ENCODE data around the gene HMCN1.
"Not testable (repeated sequence)": the region's sequence is repeated elsewhere in the genome, so short reads cannot be mapped to it uniquely, and the experiment has no call there.

HMCN1 gene

GRCh38 chr1:185741551-185741950, 7.4 kb downstream of the HMCN1 start:
- no peak for DNase-seq (ENCODE audit: low spot score)

GRCh38 chr1:185742403-185742802, 8.2 kb downstream of the HMCN1 start:
- DNase-seq (ENCODE audit: low spot score), result no peak

GRCh38 chr1:185745165-185745564, 11.0 kb downstream of the HMCN1 start:
- no peak for DNase-seq (ENCODE audit: low spot score)

- no peak for DNase-seq (ENCODE audit: low spot score)
Observed at GRCh38 chr1:185759061-185759460, 24.9 kb downstream of the HMCN1 start.

GRCh38 chr1:185761841-185762240, 27.6 kb downstream of the HMCN1 start:
- no peak for DNase-seq (ENCODE audit: low spot score)

- no peak for DNase-seq (ENCODE audit: low spot score)
Observed at GRCh38 chr1:185767508-185768120, 33.4 kb downstream of the HMCN1 start.

- no peak for DNase-seq (ENCODE audit: low spot score)
Observed at GRCh38 chr1:185768371-185768770, 34.2 kb downstream of the HMCN1 start.

- DNase-seq (ENCODE audit: low spot score), result no peak
Observed at GRCh38 chr1:185769136-185769535, 34.9 kb downstream of the HMCN1 start.

GRCh38 chr1:185774394-185774793, 40.2 kb downstream of the HMCN1 start:
- DNase-seq (ENCODE audit: low spot score), result no peak

- no peak for DNase-seq (ENCODE audit: low spot score)
Observed at GRCh38 chr1:185775501-185775900, 41.3 kb downstream of the HMCN1 start.

- no peak for DNase-seq (ENCODE audit: low spot score)
Observed at GRCh38 chr1:185776522-185776921, 42.3 kb downstream of the HMCN1 start.

GRCh38 chr1:185783860-185784259, 49.7 kb downstream of the HMCN1 start:
- not testable (repeated sequence) for DNase-seq (ENCODE audit: low spot score)

- no peak for DNase-seq (ENCODE audit: low spot score)
Observed at GRCh38 chr1:185785586-185785985, 51.4 kb downstream of the HMCN1 start.

GRCh38 chr1:185786524-185786923, 52.3 kb downstream of the HMCN1 start:
- DNase-seq (ENCODE audit: low spot score), result no peak

- no peak for DNase-seq (ENCODE audit: low spot score)
Observed at GRCh38 chr1:185787238-185787637, 53.0 kb downstream of the HMCN1 start.

- DNase-seq (ENCODE audit: low spot score), result no peak
Observed at GRCh38 chr1:185788386-185788785, 54.2 kb downstream of the HMCN1 start.

GRCh38 chr1:185789501-185790193, 55.5 kb downstream of the HMCN1 start:
- no peak for DNase-seq (ENCODE audit: low spot score)

GRCh38 chr1:185790194-185790735, 56.1 kb downstream of the HMCN1 start:
- DNase-seq (ENCODE audit: low spot score), result no peak

GRCh38 chr1:185792040-185792439, 57.8 kb downstream of the HMCN1 start:
- no peak for DNase-seq (ENCODE audit: low spot score)

GRCh38 chr1:185794495-185794894, 60.3 kb downstream of the HMCN1 start:
- not testable (repeated sequence) for DNase-seq (ENCODE audit: low spot score)

- no peak for DNase-seq (ENCODE audit: low spot score)
Observed at GRCh38 chr1:185795181-185795580, 61.0 kb downstream of the HMCN1 start.

- DNase-seq (ENCODE audit: low spot score), result no peak
Observed at GRCh38 chr1:185798505-185798904, 64.3 kb downstream of the HMCN1 start.

GRCh38 chr1:185803241-185803640, 69.0 kb downstream of the HMCN1 start:
- DNase-seq (ENCODE audit: low spot score), result no peak

GRCh38 chr1:185804206-185804605, 70.0 kb downstream of the HMCN1 start:
- DNase-seq (ENCODE audit: low spot score), result no peak
